GM23248 (cell line): Measurements from ENCODE around the gene UBE2V1. TPM values are rescaled to one million over a fixed set of nuclear protein-coding genes. Genes with fewer than 3 reads are reported as not detected.

Experiments used
- DNase-seq: peaks from one replicate; pipeline ENCODE4 v3.0.0-alpha.2; 2015
- H2AFZ ChIP-seq: fragments of 200-600 bp; sonication (generic); 2 replicates; pipeline ENCODE4 v1.6.1; 2016; ENCODE audit warnings: antibody characterized with exemption
- H3F3A ChIP-seq: fragments of 200-600 bp; sonication (generic); 2 replicates; pipeline ENCODE4 v1.6.1; 2016; ENCODE audit warnings: mild to moderate bottlenecking, antibody characterized with exemption, mixed run types; ENCODE audit not compliant: insufficient read depth
- H3K27ac ChIP-seq: fragments of 200-600 bp; sonication (generic); 2 replicates; pipeline ENCODE4 v1.5.1; 2016; ENCODE audit warnings: mild to moderate bottlenecking
- H3K27me3 ChIP-seq: fragments of 200-600 bp; sonication (generic); replicated peaks from 2 replicates; pipeline ENCODE4 v1.6.1; 2016; ENCODE audit warnings: mild to moderate bottlenecking; ENCODE audit not compliant: insufficient read depth
- H3K36me3 ChIP-seq: fragments of 200-600 bp; sonication (generic); 2 replicates; pipeline ENCODE4 v1.6.1; 2016; ENCODE audit warnings: low read depth, mild to moderate bottlenecking
- H3K4me1 ChIP-seq: fragments of 200-600 bp; sonication (generic); 2 replicates; pipeline ENCODE4 v1.6.1; 2016; ENCODE audit warnings: mild to moderate bottlenecking; ENCODE audit not compliant: insufficient read depth
- H3K4me2 ChIP-seq: fragments of 200-600 bp; sonication (generic); one replicate; pipeline ENCODE4 v1.6.1; 2016; ENCODE audit warnings: mild to moderate bottlenecking; ENCODE audit not compliant: unreplicated experiment
- H3K4me3 ChIP-seq: fragments of 200-600 bp; sonication (generic); 2 replicates; pipeline ENCODE4 v1.5.1; 2016; ENCODE audit warnings: mild to moderate bottlenecking
- H3K79me2 ChIP-seq: fragments of 200-600 bp; sonication (generic); 2 replicates; pipeline ENCODE4 v1.6.1; 2016; ENCODE audit warnings: mild to moderate bottlenecking; ENCODE audit not compliant: insufficient read depth
- H3K9ac ChIP-seq: fragments of 200-600 bp; sonication (generic); 2 replicates; pipeline ENCODE4 v1.6.1; 2016; ENCODE audit warnings: mild to moderate bottlenecking
- H3K9me2 ChIP-seq: fragments of 200-600 bp; sonication (generic); 2 replicates; pipeline ENCODE4 v1.6.1; 2016; ENCODE audit warnings: mixed run types, mild to moderate bottlenecking, moderate library complexity; ENCODE audit not compliant: insufficient read depth
- H3K9me3 ChIP-seq: fragments of 200-600 bp; sonication (generic); one replicate; pipeline ENCODE4 v1.6.1; 2017; ENCODE audit warnings: low read depth
- H4K20me1 ChIP-seq: fragments of 200-600 bp; sonication (generic); 2 replicates; pipeline ENCODE4 v1.6.0; 2016; ENCODE audit not compliant: insufficient read depth
- EZH2 ChIP-seq: fragments of 200-600 bp; sonication (generic); IDR thresholded peaks from 2 replicates; pipeline ENCODE4 v1.6.1; 2018; ENCODE audit warnings: antibody characterized with exemption, mild to moderate bottlenecking; ENCODE audit not compliant: insufficient read depth, poor library complexity, severe bottlenecking
- EZH2phosphoT487 ChIP-seq: fragments of 200-600 bp; sonication (generic); IDR thresholded peaks from 2 replicates; pipeline ENCODE4 v1.6.1; 2018; ENCODE audit warnings: antibody characterized with exemption, moderate library complexity, mild to moderate bottlenecking, low read depth; ENCODE audit not compliant: insufficient read depth
- WGBS, 2 experiments: methylation state at CpG; one replicate each; pipeline ENCODE4 v1.1.6; 2015 to 2017; ENCODE audit warnings: low lambda C conversion rate in 2 of 2, low coverage in 1 of 2; ENCODE audit errors: missing lambda C conversion rate in 2 of 2; 5-methylcytosine and 5-hydroxymethylcytosine counted together
- in situ Hi-C: fragments of 300-500 bp; cut with MboI; formaldehyde crosslinking; loops from 2 replicates; pipeline ENCODE4 v1.15.0; 2020
- polyA plus RNA-seq: library from polyadenylated mRNA; unstranded; fragments of >200 nt; fragmentation: Nextera tagmentation; extraction: Ambion mirVana; gene quantifications from 2 replicates; pipeline ENCODE4 v1.2.1, GENCODE V29; 2016
- total RNA-seq: library from RNA; depleted of rRNA; stranded (reverse); fragments of >200 nt; shearing (Covaris generic); gene quantifications from 2 replicates; pipeline ENCODE4 v1.2.3, GENCODE V29; 2014

The UBE2V1 gene
- total and polyA plus RNA-seq, 2 experiments from 2014 or later, result 41.7 to 197 TPM

- in situ Hi-C loops, result no loop called here
- Histone ChIP-seq H3K79me2 (peaks cover 100% of the 10 kb centered on the region), H4K20me1 (peaks cover 33% of the 10 kb centered on the region; the same call in 1 of the 2 replicates), H3K9ac (no peak overlapping the region), H3K4me1 (peaks cover 41% of the 10 kb centered on the region), H3K4me3 (no peak overlapping the region), H3K27me3 (no peaks in the 10 kb centered on the region), H3K4me2 (no peak overlapping the region), H3K36me3 (peaks cover 31% of the 10 kb centered on the region), H3K27ac (no peak overlapping the region), H3K9me2 (no peaks in the 10 kb centered on the region), H3F3A (peaks cover 26% of the 10 kb centered on the region), H3K9me3 (no peaks in the 10 kb centered on the region), H2AFZ (no peak overlapping the region)
- DNase-seq, result no peak
- no peak for TF ChIP-seq EZH2
- no peak for TF ChIP-seq EZH2phosphoT487
- 97 to 100% methylated on average over 1 of the region's 1 CpG for WGBS, 2 experiments
These were observed 13.8 kb downstream of the UBE2V1 start for GRCh38 chr20:50099113-50099512.

- Histone ChIP-seq H3K4me2 (no peak overlapping the region), H3K27ac (no peak overlapping the region), H3K9me3 (no peaks in the 10 kb centered on the region), H3K79me2 (peaks cover 98% of the 10 kb centered on the region), H2AFZ (no peak overlapping the region), H3K27me3 (no peaks in the 10 kb centered on the region), H3K9ac (no peak overlapping the region), H3K4me3 (no peak overlapping the region), H3K9me2 (no peaks in the 10 kb centered on the region), H3K36me3 (peaks cover 35% of the 10 kb centered on the region), H4K20me1 (peaks cover 30% of the 10 kb centered on the region; the same call in 1 of the 2 replicates), H3K4me1 (peaks cover 36% of the 10 kb centered on the region), H3F3A (peaks cover 27% of the 10 kb centered on the region)
- in situ Hi-C loops, result no loop called here
- WGBS, 2 experiments, result 97 to 98% methylated on average over 2 of the region's 2 CpGs
- DNase-seq, result no peak
- TF ChIP-seq EZH2phosphoT487, result no peak
- TF ChIP-seq EZH2, result no peak
These were observed 14.7 kb downstream of the UBE2V1 start for GRCh38 chr20:50098259-50098658.

- H2AFZ ChIP-seq, result no peak overlapping the region
- no peaks in the 10 kb centered on the region for H3K9me3 ChIP-seq
- H3K9ac ChIP-seq, result no peak overlapping the region
- no peak overlapping the region for H3K4me2 ChIP-seq
- no peak overlapping the region for H3K27ac ChIP-seq
- H4K20me1 ChIP-seq, result peaks cover 30% of the 10 kb centered on the region; the same call in 1 of the 2 replicates
- TF ChIP-seq EZH2 (no peak), EZH2phosphoT487 (no peak)
- in situ Hi-C loops, result no loop called here
- peaks cover 98% of the 10 kb centered on the region for H3K79me2 ChIP-seq
- 87 to 90% methylated on average over 4 of the region's 4 CpGs for WGBS, 2 experiments
- H3K36me3 ChIP-seq, result peaks cover 39% of the 10 kb centered on the region
- peaks cover 36% of the 10 kb centered on the region for H3K4me1 ChIP-seq
- H3K4me3 ChIP-seq, result no peak overlapping the region
- no peaks in the 10 kb centered on the region for H3K9me2 ChIP-seq
- DNase-seq, result no peak
- peaks cover 27% of the 10 kb centered on the region for H3F3A ChIP-seq
- no peaks in the 10 kb centered on the region for H3K27me3 ChIP-seq
These were observed 15.1 kb downstream of the UBE2V1 start for GRCh38 chr20:50097843-50098242.

GRCh38 chr20:50096237-50096636 lies 16.7 kb downstream of the UBE2V1 start:
- no peaks in the 10 kb centered on the region for H3K9me3 ChIP-seq
- H2AFZ ChIP-seq, result no peak overlapping the region
- peaks cover 98% of the 10 kb centered on the region for H3K79me2 ChIP-seq
- no peak for DNase-seq
- peaks cover 30% of the 10 kb centered on the region for H3F3A ChIP-seq
- H3K27ac ChIP-seq, result no peak overlapping the region
- peaks cover 39% of the 10 kb centered on the region for H3K36me3 ChIP-seq
- H4K20me1 ChIP-seq, result peaks cover 29% of the 10 kb centered on the region; the same call in 1 of the 2 replicates
- H3K4me2 ChIP-seq, result no peak overlapping the region
- H3K4me1 ChIP-seq, result peaks cover 38% of the 10 kb centered on the region
- H3K9ac ChIP-seq, result no peak overlapping the region
- no peak for TF ChIP-seq EZH2
- no peak for TF ChIP-seq EZH2phosphoT487
- in situ Hi-C loops, result no loop called here
- WGBS, 2 experiments, result 96 to 98% methylated on average over 3 of the region's 3 CpGs
- no peaks in the 10 kb centered on the region for H3K9me2 ChIP-seq
- H3K4me3 ChIP-seq, result no peak overlapping the region
- H3K27me3 ChIP-seq, result no peaks in the 10 kb centered on the region
